GM12864 (cell line): ENCODE data around the gene TIMM22.

Experiments
- DNase-seq: peaks from one replicate; pipeline ENCODE4 v3.0.0-alpha.2; 2011; ENCODE audit warnings: low read depth
- H3K4me3 ChIP-seq: 2 replicates; pipeline ENCODE4 v1.5.1; 2011; ENCODE audit warnings: mild to moderate bottlenecking, low read depth, low read length, control low read depth
- CTCF ChIP-seq: IDR thresholded peaks from 2 replicates; pipeline ENCODE4 v1.5.1; 2011; ENCODE audit warnings: low read depth, mild to moderate bottlenecking, moderate library complexity, low read length, control low read depth, inconsistent platforms; ENCODE audit errors: missing control alignments

The TIMM22 gene

GRCh38 chr17:954431-955164 lies 42.3 kb upstream of the TIMM22 start:
- no peak for TF ChIP-seq CTCF
- no peak for DNase-seq
- H3K4me3 ChIP-seq, result no peak overlapping the region

GRCh38 chr17:956905-957304 lies 40.0 kb upstream of the TIMM22 start:
- no peak overlapping the region for H3K4me3 ChIP-seq
- no peak for DNase-seq
- no peak for TF ChIP-seq CTCF

GRCh38 chr17:957856-958421 lies 39.0 kb upstream of the TIMM22 start:
- TF ChIP-seq CTCF, result no peak
- H3K4me3 ChIP-seq, result no peak overlapping the region
- no peak for DNase-seq

GRCh38 chr17:958712-959451 lies 38.0 kb upstream of the TIMM22 start:
- DNase-seq, result no peak
- TF ChIP-seq CTCF, result no peak

GRCh38 chr17:962166-962565 lies 34.8 kb upstream of the TIMM22 start:
- TF ChIP-seq CTCF, result no peak
- no peak for DNase-seq
- no peak overlapping the region for H3K4me3 ChIP-seq

More at GRCh38 chr17:958712-959451, 38.0 kb upstream of the TIMM22 start:
- no peak overlapping the region for H3K4me3 ChIP-seq

GRCh38 chr17:962670-963069 lies 34.3 kb upstream of the TIMM22 start:
- no peak for DNase-seq
- no peak for TF ChIP-seq CTCF
- no peak overlapping the region for H3K4me3 ChIP-seq
